Right cardiac atrium (tissue), 5 donors: Measurements from ENCODE around the gene PRIMA1. TPM values are rescaled to one million over a fixed set of nuclear protein-coding genes. Genes with fewer than 3 reads are reported as not detected.
A peak's percentile ranks its signal among the peaks of the same experiment; 100 is the strongest.

Source experiments
- ATAC-seq, 2 donors: fragments of 200-7000 bp; cut with Tn5 transposase; one replicate each; pipeline versions ENCODE4 v1.8.0 to v1.9.1; 2020; ENCODE audit warnings: moderate library complexity in 2 of 2, mild to moderate bottlenecking in 1 of 2
- DNase-seq, 3 donors: peaks; one replicate each; pipeline ENCODE4 v3.0.0-alpha.2; 2020
- H3K27ac ChIP-seq: one replicate; pipeline ENCODE4 v1.5.1; 2013; ENCODE audit warnings: mild to moderate bottlenecking, low read length, control low read depth, moderate library complexity
- H3K27me3 ChIP-seq: one replicate; pipeline ENCODE4 v1.6.1; 2013; ENCODE audit not compliant: control insufficient read depth, insufficient read depth
- H3K4me1 ChIP-seq: one replicate; pipeline ENCODE4 v1.6.1; 2013; ENCODE audit warnings: low read length; ENCODE audit not compliant: control insufficient read depth, insufficient read depth
- H3K4me3 ChIP-seq: one replicate; pipeline ENCODE4 v1.5.1; 2013; ENCODE audit warnings: low read length, control low read depth
- H3K9me3 ChIP-seq: one replicate; pipeline ENCODE4 v1.6.1; 2013; ENCODE audit warnings: low read length; ENCODE audit not compliant: control insufficient read depth
- WGBS: extraction: QIAGEN DNeasy Blood & Tissue Kit; methylation state at CpG from one replicate; pipeline ENCODE4 v1.1.7; 2013; 5-methylcytosine and 5-hydroxymethylcytosine counted together
- intact Hi-C, 4 donors: fragments of 100-400 bp; cut with DNase I; formaldehyde crosslinking; loops; one replicate each; pipeline versions ENCODE4 v1.11.0 to v1.14.0; 2022 to 2023
- polyA plus RNA-seq: library from polyadenylated mRNA; stranded (reverse); fragments of 200-250 nt; gene quantifications from one replicate; pipeline ENCODE4 v1.2.3, GENCODE V29; 2013
- total RNA-seq, 4 donors: library from RNA; stranded (reverse); fragmentation: NEBNext Ultra II Directional; extraction: Animal tissue kit (Norgen Biotek cat#: 25700); gene quantifications; one replicate each; pipeline ENCODE4 v1.2.1, GENCODE V29; 2021
- donor health status: healthy with polysubstance abuse.
- donor health status: DM: no; HTN: yes; CAD: no.
- donor health status: DM: no; HTN: no; CAD: no.
- donor health status: DM: no; HTN: yes; CAD: no; lungs with severe emphysema.
- donor health status: DM: yes; HTN: yes; CAD: no.

Gene PRIMA1
- total and polyA plus RNA-seq, 5 donors: 5.9 to 11.7 (median 8.8) TPM

DNA sequence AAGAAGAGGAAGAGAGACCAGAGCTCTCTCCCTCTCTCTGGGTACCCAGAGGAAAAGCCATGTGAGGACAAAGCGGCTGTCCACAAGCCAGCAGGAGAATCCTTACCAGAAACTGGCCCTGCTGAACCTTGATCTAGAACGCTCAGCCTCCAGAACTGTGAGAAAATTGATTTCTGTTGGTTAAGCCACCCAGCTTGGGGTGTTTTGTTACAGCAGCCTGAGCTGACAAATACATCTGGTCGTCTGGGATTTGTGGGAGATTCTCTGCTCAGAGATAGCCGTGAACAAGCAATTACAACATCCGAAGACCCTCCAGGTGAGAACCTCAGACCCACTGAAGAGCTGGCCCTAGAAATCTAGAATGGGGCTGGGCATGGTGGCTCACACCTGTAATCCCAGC lies 6.5 kb upstream of the PRIMA1 start:
- H3K4me1 ChIP-seq: no peaks in the 10 kb centered on the region

DNA sequence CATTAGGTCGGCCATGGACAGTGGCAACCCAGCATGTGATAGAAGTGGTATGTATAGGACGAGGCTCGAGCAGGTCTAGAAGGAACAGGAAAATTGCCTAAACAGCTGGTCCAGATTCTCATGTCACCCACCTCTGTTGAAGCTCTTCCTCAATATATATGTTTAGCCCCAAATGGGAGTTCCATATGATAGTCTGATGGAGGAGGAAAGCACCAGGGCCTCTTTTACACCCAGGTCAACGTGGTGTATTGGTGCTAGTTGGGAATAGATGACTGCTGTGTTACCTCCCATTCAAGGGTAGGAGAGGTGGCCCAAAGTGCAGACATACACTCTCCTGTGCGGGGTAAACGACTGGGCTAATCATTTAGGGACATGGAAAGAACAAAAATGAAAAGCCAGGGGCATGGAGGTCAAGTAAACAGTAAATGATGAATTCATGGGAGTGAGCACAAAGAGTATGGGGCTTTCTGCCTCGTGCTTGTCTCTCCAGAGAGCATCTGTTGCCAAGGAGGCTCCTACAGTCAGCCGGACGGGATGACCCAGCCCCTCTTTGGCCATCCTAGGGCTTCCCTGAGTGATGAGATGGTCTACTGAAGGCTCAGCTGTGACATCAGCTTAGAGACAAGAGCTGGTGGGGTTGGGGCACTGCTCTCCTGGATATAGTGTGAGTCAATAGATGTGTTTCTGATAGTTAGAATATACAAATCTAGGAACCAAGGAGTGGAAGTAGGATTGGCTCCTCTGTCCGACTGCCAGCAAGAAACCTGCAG lies 5.5 kb upstream of the PRIMA1 start:
- no peaks in the 10 kb centered on the region for H3K9me3 ChIP-seq
- H3K27me3 ChIP-seq: no peaks in the 10 kb centered on the region
- 68% methylated on average over 10 of the region's 10 CpGs for WGBS
- no peak overlapping the region for H3K27ac ChIP-seq
- no peak overlapping the region for H3K4me3 ChIP-seq
- intact Hi-C loops: loop anchor here in 1 of 4 donors (10.0 kb wide), 1 partner anchor 139 kb away; no protein-coding TSS in a partner anchor
- ATAC-seq (no peak), DNase-seq (no peak)
- H3K4me1 ChIP-seq: no peaks in the 10 kb centered on the region

More for the DNA sequence above, 6.5 kb upstream of the PRIMA1 start:
- DNase-seq (no peak), ATAC-seq (no peak)
- intact Hi-C loops: loop anchor here in 1 of 4 donors (10.0 kb wide), 1 partner anchor 140 kb away; no protein-coding TSS in a partner anchor
- WGBS: 93% methylated on average over 5 of the region's 5 CpGs
- no peak overlapping the region for H3K27ac ChIP-seq
- H3K9me3 ChIP-seq: no peaks in the 10 kb centered on the region
- no peaks in the 10 kb centered on the region for H3K27me3 ChIP-seq
- no peak overlapping the region for H3K4me3 ChIP-seq

DNA sequence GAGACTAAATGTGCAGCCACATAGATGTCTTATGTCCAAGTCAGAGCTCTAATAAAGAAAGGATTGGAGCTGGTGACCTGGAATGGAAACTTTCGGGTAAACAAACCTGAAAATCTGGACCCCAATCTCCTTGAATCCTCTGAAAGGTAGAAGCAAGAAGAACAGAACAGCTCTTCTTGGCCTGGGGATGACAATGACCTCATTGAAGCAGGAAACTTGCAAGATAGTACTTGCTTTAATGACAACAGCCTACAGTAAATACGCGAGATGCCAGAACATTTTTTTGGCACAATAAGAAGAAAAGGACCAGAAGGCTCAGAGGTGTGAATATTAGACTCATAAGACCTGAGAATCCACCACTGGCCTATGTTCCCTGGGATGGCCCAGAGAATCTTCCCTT lies 4.1 kb upstream of the PRIMA1 start:
- DNase-seq (no peak), ATAC-seq (no peak)
- Histone ChIP-seq H3K27ac (no peak overlapping the region), H3K9me3 (no peaks in the 10 kb centered on the region), H3K27me3 (no peaks in the 10 kb centered on the region), H3K4me3 (no peak overlapping the region), H3K4me1 (no peaks in the 10 kb centered on the region)
- 74% methylated on average over 3 of the region's 3 CpGs for WGBS
- intact Hi-C loops: loop anchor here in 1 of 4 donors (10.0 kb wide), 1 partner anchor 138 kb away; no protein-coding TSS in a partner anchor

DNA sequence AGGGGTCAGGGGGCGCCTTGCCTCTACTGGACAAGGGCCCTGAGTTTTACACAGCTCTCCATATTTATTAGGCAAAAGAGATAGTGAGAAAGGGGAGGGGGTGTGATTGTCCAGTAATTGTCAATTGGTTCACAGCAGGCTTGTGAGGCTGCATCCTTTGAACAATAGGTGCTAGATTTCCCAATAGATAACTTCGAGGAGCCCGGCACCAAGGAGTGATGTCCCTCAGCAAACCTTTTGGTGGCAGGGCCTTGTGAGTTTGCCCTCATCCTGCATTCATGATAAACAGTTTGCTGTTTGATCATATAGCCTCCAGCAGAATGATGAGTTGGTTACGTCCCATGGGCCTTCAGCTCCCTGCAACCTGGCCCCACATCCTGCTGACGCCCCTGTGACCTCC lies 2.7 kb upstream of the PRIMA1 start:
- H3K4me1 ChIP-seq: no peaks in the 10 kb centered on the region
- intact Hi-C loops: loop anchor here in 1 of 4 donors (10.0 kb wide), 1 partner anchor 136 kb away; no protein-coding TSS in a partner anchor

DNA sequence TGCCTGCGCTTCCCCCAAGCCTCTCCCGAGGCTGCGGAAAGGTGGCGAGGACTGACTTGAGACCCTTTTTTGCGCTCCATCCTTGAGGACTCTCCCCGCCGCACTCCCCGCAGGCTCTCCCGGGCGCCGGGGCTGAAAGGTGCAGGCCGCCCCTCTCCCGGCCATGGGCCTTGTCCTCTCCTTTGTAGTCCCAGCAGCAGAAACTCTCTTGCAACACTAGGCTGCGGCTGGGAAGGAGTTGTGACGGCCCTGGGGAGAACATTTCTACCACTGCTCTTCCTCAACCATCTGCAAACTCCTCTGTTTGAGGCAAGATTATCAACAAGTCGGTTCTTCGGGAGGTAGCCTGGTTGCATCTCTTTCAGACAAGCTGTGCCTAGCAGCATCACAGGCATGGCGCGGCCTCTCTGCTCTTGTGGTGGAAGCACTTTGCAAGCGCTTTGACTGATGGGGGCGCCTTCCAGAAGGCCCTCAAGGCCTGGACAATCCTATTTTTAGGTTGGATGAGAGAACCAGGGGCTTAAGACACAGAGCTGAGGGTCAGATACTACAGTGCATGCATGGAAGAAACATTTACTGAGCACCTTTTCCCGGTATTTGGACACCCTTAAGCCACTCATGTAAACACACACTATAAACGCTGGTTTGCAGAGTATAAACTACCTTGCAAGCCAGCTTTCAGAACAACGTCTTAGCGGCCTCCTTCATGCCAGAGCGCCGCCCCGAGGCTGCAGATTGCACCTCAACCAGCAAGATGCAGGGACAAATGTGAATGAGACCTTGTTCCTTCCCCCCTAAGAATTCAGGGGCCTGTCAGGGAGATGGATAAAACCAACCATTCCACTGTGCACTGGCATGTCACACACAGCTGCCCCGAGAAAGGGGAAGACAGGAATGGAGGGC lies 1.2 kb upstream of the PRIMA1 start:
- ATAC-seq: peak; percentile 22 to 30
- no peaks in the 10 kb centered on the region for H3K4me1 ChIP-seq

More for the DNA sequence above, 2.7 kb upstream of the PRIMA1 start:
- Histone ChIP-seq H3K9me3 (no peaks in the 10 kb centered on the region), H3K27me3 (no peaks in the 10 kb centered on the region), H3K27ac (no peak overlapping the region), H3K4me3 (no peak overlapping the region)
- WGBS: 77% methylated on average over 5 of the region's 5 CpGs
- DNase-seq: no peak
- ATAC-seq: no peak

DNA sequence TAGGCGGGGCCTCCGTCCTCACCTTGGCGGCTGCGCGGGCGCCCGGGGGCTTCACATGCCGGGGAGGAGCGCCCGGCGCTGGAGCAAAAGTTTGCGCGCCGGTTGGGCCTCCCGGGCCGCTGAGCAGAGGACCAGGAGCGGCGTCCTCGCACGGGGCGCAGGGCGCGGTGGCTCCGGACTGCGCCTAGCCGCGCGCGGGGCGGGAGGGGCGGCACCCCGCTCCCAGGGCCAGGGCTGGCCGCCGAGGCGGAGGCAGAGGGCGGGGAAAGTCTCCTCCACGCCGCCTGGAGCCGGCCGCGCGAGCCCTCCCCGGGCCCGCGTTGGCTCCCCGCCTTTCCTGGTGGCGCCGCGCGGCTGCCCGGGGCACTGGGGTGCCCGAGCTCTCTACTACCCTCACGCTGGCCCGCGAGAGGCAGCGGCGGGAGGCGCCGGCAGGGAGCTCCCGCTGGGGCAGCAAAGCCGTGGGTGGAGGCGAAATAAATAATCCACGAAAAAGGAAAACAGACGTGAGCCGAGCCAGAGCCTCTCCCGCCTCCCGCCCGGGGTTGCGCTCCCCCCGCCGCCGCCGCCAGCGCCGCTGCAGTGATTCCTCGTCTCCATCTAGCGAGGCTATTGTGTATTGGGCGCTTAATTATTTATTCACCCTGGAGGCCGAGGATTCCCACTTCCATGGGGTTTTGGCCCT lies 400 bp upstream of the PRIMA1 start:
- peak overlapping the region; percentile 70 for H3K27ac ChIP-seq
- under 1% methylated on average over 79 of the region's 79 CpGs for WGBS
- ATAC-seq (peak; percentile 92 to 95), DNase-seq (peak; percentile 55 to 87 (median 83))
- peak overlapping the region; percentile 56 for H3K4me3 ChIP-seq
- intact Hi-C loops: loop anchor here in 3 of 4 donors (2.0 to 5.0 kb wide), 2 partner anchors 131 to 134 kb away; no protein-coding TSS in a partner anchor
- H3K27me3 ChIP-seq: no peaks in the 10 kb centered on the region
- H3K4me1 ChIP-seq: no peaks in the 10 kb centered on the region
- no peaks in the 10 kb centered on the region for H3K9me3 ChIP-seq

More for the DNA sequence above, 1.2 kb upstream of the PRIMA1 start:
- Histone ChIP-seq H3K9me3 (no peaks in the 10 kb centered on the region), H3K4me3 (peak overlapping the region; percentile 56), H3K27me3 (no peaks in the 10 kb centered on the region), H3K27ac (peak overlapping the region; percentile 70)
- WGBS: 29% methylated on average over 29 of the region's 29 CpGs
- intact Hi-C loops: loop anchor here (2.0 to 10.0 kb wide), 3 partner anchors 132 to 135 kb away; no protein-coding TSS in a partner anchor
- DNase-seq: peak in 1 of 3 donors; percentile 62

DNA sequence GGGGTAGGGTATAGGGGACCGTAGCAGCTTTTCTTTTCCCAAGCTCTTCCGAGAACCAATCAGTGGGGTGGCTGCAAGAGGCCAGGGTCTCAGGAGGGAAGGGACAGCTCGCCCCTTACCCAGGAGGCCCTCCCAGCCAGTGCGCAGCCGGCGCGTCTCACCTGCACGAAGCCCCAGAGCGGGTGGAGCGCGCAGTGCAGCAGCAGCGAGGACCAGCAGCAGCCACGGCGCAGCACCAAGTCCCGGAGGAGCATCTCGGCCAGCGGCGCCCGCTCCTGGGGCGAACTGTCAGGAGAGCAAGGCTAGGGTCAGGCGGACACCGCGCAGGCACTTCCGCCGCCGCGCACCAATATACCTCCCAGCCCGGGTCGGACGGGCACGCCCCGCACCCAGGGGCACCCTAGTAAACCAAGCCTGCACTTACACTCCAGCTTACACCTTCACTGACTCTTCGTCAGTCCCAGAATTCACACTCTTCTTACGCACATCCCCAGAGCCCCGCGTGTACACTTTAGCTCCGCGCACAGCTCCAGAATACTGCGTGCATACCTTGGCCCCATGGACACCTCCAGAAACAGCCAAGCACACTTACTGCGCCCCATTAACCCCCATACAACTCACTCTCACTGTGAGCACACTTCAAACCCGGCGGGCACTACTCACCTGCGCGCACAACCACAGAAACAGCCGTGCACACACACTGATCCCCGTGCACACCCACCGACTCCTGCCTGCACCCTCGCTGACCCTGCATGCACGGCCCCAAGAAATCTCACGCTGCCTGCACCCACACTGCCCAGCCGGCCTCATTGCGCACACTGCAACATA lies 606 bp downstream of the PRIMA1 start:
- Histone ChIP-seq H3K27me3 (no peaks in the 10 kb centered on the region), H3K27ac (no peak overlapping the region), H3K4me3 (peak overlapping the region; percentile 56), H3K9me3 (no peaks in the 10 kb centered on the region), H3K4me1 (no peaks in the 10 kb centered on the region)
- ATAC-seq (peak in 1 of 2 donors; percentile 22), DNase-seq (peak in 1 of 3 donors; percentile 56)
- 26% methylated on average over 52 of the region's 52 CpGs for WGBS
- intact Hi-C loops: loop anchor here in 3 of 4 donors (2.0 to 5.0 kb wide), 2 partner anchors 130 to 133 kb away; no protein-coding TSS in a partner anchor

DNA sequence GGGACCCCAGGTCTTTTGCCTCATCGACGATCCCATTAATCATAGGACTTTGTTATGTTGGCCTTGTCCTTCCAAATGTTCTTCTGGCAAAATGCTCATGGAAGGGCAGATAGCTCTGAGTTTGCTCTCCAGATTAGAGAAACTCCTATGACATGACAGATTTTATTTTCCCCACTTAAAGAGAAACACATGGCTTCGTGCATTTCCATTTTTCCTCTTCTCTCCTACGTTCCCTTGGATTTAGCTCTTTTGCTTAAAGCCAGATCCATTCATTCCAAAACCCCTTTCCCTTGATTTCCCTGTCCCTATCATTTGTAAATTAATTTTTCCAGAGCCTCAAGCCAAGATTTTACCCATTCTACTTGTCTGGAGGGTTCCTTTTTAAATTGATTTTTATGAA lies 2.9 kb downstream of the PRIMA1 start:
- ATAC-seq (no peak), DNase-seq (no peak)
- no peak overlapping the region for H3K4me3 ChIP-seq
- no peaks in the 10 kb centered on the region for H3K27me3 ChIP-seq
- no peaks in the 10 kb centered on the region for H3K4me1 ChIP-seq
- 44% methylated on average over 4 of the region's 4 CpGs for WGBS
- intact Hi-C loops: loop anchor here in 2 of 4 donors (5.0 kb wide), 1 partner anchor 128 kb away; no protein-coding TSS in a partner anchor
- H3K9me3 ChIP-seq: no peaks in the 10 kb centered on the region
- H3K27ac ChIP-seq: no peak overlapping the region

DNA sequence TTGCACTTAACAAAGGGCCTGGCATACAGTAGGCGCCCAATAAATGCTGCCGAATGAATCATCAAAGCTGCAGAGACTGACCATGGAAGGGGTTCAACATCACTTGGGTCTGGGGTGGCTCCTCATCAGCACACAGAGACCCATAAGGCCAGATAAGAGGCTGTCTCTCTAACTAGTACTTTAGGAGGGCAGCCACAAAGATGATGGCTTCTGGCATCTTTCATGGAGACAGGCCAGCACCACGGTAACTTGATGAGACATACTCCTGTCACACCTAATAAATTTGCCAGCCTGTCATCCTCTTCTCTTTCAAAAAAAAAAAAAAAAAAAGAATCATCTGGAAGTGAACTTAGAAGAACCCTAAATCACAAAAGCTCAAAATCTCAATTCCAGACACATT lies 3.4 kb downstream of the PRIMA1 start:
- DNase-seq (no peak), ATAC-seq (no peak)
- intact Hi-C loops: loop anchor here in 2 of 4 donors (5.0 kb wide), 1 partner anchor 128 kb away; no protein-coding TSS in a partner anchor
- H3K9me3 ChIP-seq: no peaks in the 10 kb centered on the region
- no peak overlapping the region for H3K27ac ChIP-seq
- no peak overlapping the region for H3K4me3 ChIP-seq
- 60% methylated on average over 3 of the region's 3 CpGs for WGBS
- H3K27me3 ChIP-seq: no peaks in the 10 kb centered on the region
- no peaks in the 10 kb centered on the region for H3K4me1 ChIP-seq
